GM12878 (cell line): ENCODE data around the gene KCNJ12. TPM values are rescaled to one million over a fixed set of nuclear protein-coding genes. Genes with fewer than 3 reads are reported as not detected.
"Not testable (repeated sequence)": the region's sequence is repeated elsewhere in the genome, so short reads cannot be mapped to it uniquely, and the experiment has no call there.

Source experiments
- ATAC-seq: fragments of 200-7000 bp; cut with Tn5 transposase; 3 replicates; pipeline ENCODE4 v1.9.1; 2020; ENCODE audit warnings: mild to moderate bottlenecking, moderate library complexity
- BruUV-seq: library from RNA; stranded (reverse); fragments of 400-500 nt; replicated peaks from 2 replicates; lab custom pipeline; 2021; lab: Mats Ljungman, UMichigan
- CTCF ChIA-PET: fragments of 300-600 bp; sonication (Branson Sonifier 250); formaldehyde crosslinking; extraction: SDS; loops from one replicate; lab custom pipeline; 2021; ENCODE audit warnings: inconsistent platforms; lab: Yijun Ruan, JAX
- POLR2A ChIA-PET: fragments of 350-600 bp; formaldehyde crosslinking; extraction: SDS; loops from one replicate; lab custom pipeline; 2021; ENCODE audit warnings: inconsistent platforms; lab: Charles Lee
- RAD21 ChIA-PET: fragments of 300-600 bp; sonication (Branson Sonifier 250); formaldehyde crosslinking; loops from one replicate; lab custom pipeline; 2023; ENCODE audit warnings: antibody characterized with exemption; ENCODE audit not compliant: unreplicated experiment; lab: Charles Lee
- SMC1A ChIA-PET: fragments of 300-600 bp; sonication (Branson Sonifier 250); formaldehyde crosslinking; loops from one replicate; lab custom pipeline; 2023; ENCODE audit not compliant: unreplicated experiment, uncharacterized antibody; lab: Charles Lee
- DNase-seq: peaks from one replicate; pipeline ENCODE4 v3.0.0-alpha.2; 2011; ENCODE audit warnings: low read depth, low spot score
- FAIRE-seq: peaks from 3 replicates; lab custom pipeline; 2011; peaks lifted over from hg19 to GRCh38; lab: Jason Lieb, UNC
- H2AFZ ChIP-seq: 2 replicates; pipeline ENCODE4 v1.6.0; 2011; ENCODE audit warnings: low read depth, low read length, control low read depth; ENCODE audit not compliant: control insufficient read depth
- H3K27ac ChIP-seq: 2 replicates; pipeline ENCODE4 v1.5.1; 2011; ENCODE audit warnings: control low read depth; ENCODE audit not compliant: control insufficient read depth, insufficient read depth
- H3K27me3 ChIP-seq, 2 experiments: replicated peaks in 1 of 2; 2 replicates each; pipeline versions ENCODE4 v1.6.0 to v1.6.1; 2011; ENCODE audit warnings: low read length in 1 of 2; ENCODE audit not compliant: control insufficient read depth in 2 of 2, insufficient read depth in 2 of 2
- H3K36me3 ChIP-seq, 2 experiments: 2 replicates each; pipeline ENCODE4 v1.5.1; 2011; ENCODE audit warnings: low read length in 1 of 2; ENCODE audit not compliant: control insufficient read depth in 2 of 2, insufficient read depth in 2 of 2
- H3K4me1 ChIP-seq: 2 replicates; pipeline ENCODE4 v1.6.1; 2011; ENCODE audit warnings: mild to moderate bottlenecking, low read length, moderate library complexity, mixed read lengths; ENCODE audit not compliant: control insufficient read depth, insufficient read depth
- H3K4me2 ChIP-seq: 2 replicates; pipeline ENCODE4 v1.6.0; 2011; ENCODE audit warnings: control low read depth; ENCODE audit not compliant: control insufficient read depth, insufficient read depth
- H3K4me3 ChIP-seq: fragments of 200-600 bp; sonication (generic); 2 replicates; pipeline ENCODE4 v1.5.1; 2016
- H3K79me2 ChIP-seq: 2 replicates; pipeline ENCODE4 v1.6.0; 2011; ENCODE audit warnings: low read length; ENCODE audit not compliant: control insufficient read depth, insufficient read depth
- H3K9ac ChIP-seq: 2 replicates; pipeline ENCODE4 v1.8.0; 2011; ENCODE audit warnings: low read length, control low read depth, mixed read lengths; ENCODE audit not compliant: control insufficient read depth, insufficient read depth
- H3K9me3 ChIP-seq: replicated peaks from 3 replicates; pipeline ENCODE4 v1.5.1; 2011; ENCODE audit warnings: mild to moderate bottlenecking, low read length; ENCODE audit not compliant: control insufficient read depth, insufficient read depth
- H4K20me1 ChIP-seq: 2 replicates; pipeline ENCODE4 v1.6.0; 2011; ENCODE audit not compliant: control insufficient read depth, insufficient read depth
- WGBS: methylation state at CpG from one replicate; pipeline ENCODE4 v1.1.6; 2016; ENCODE audit warnings: low lambda C conversion rate; ENCODE audit not compliant: insufficient replicate concordance, insufficient coverage; ENCODE audit errors: missing lambda C conversion rate; 5-methylcytosine and 5-hydroxymethylcytosine counted together
- in situ Hi-C: fragments of 300-500 bp; cut with MboI; formaldehyde crosslinking; loops from 9 replicates; pipeline ENCODE4 v1.14.3; 2018; ENCODE audit warnings: mixed read lengths
- intact Hi-C: fragments of 100-400 bp; cut with micrococcal nuclease; formaldehyde crosslinking; loops from one replicate; pipeline ENCODE4 v1.14.2; 2022; ENCODE audit not compliant: unreplicated experiment
- polyA plus RNA-seq, 11 experiments: library from polyadenylated mRNA; depleted of rRNA in 4 of 11; unstranded in 6 of 11; stranded (reverse) in 5 of 11; fragments of >200 nt; fragmentation: Nextera tagmentation in 4 of 11; fragmentation: Illumina TruSeq in 1 of 11; extraction: Ambion mirVana in 4 of 11; extraction: Trizol in 1 of 11; gene quantifications; 1 replicate in 1 of 11; 2 replicates in 10 of 11; pipeline versions ENCODE4 v1.2.1 to v1.2.3, GENCODE V29; 2011 to 2016; ENCODE audit warnings: inconsistent platforms in 2 of 11, missing spikeins in 2 of 11, low read depth in 1 of 11
- total RNA-seq, 4 experiments: library from RNA; depleted of rRNA in 3 of 4; stranded (reverse); fragments of >200 nt in 3 of 4; fragmentation: Illumina TruSeq in 1 of 4; extraction: Trizol in 1 of 4; gene quantifications; 2 replicates each; pipeline versions ENCODE4 v1.2.1 to v1.2.3, GENCODE V29; 2013 to 2021

The KCNJ12 gene
- total and polyA plus RNA-seq, 10 of the 15 experiments (the other 5 are each of a cell fraction or from before 2014, with no cell fraction given) = 0.04 to 0.21 (median 0.09) TPM; not detected in 3

DNA sequence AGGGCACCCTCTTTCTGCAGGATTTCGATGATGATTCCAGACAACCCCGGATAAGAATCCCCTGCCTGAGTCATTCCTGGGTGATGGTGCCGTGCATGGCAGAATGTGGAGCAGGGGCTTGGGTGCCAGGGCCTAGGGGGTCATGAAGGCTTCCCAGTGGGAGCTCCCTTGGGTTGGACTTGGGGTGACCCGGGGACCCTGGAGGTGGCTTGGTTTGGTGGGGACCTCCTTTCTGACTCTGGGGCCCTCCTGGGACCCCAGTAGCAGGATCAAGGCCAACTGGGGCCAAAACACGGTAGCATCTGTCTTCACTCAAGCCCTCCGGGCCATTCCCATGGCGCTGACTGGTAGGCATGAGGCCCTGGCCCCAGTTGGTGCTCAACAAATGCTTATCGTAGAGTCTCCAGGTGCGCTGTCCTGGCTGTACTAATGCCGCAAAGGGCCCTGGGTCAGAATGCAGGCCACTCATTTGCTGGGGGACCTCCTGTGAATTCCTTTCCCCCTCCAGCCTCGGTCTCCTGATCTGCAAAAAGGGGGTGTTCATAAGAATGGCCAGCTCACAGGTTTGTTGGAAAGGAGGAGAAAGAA lies 44.4 kb downstream of the KCNJ12 start:
- DNase-seq, intact Hi-C loops, SMC1A ChIA-PET, POLR2A ChIA-PET, H3K27me3 ChIP-seq, H4K20me1 ChIP-seq, FAIRE-seq, H3K4me2 ChIP-seq, H2AFZ ChIP-seq, H3K4me3 ChIP-seq, H3K36me3 ChIP-seq, ATAC-seq, BruUV-seq, H3K27ac ChIP-seq, H3K9me3 ChIP-seq, H3K4me1 ChIP-seq, RAD21 ChIA-PET, H3K79me2 ChIP-seq, H3K9ac ChIP-seq, CTCF ChIA-PET: not testable (repeated sequence)
- 22% methylated on average over 11 of the region's 11 CpGs for WGBS
- in situ Hi-C loops = loop anchor here (5.0 kb wide), 1 partner anchor 287 kb away; no protein-coding TSS in a partner anchor

- in situ Hi-C loops = loop anchor here (5.0 kb wide), 1 partner anchor 286 kb away; no protein-coding TSS in a partner anchor
- ATAC-seq, BruUV-seq, H3K4me3 ChIP-seq, FAIRE-seq, H2AFZ ChIP-seq, H3K4me1 ChIP-seq, DNase-seq, H3K79me2 ChIP-seq, H3K9ac ChIP-seq, H3K27ac ChIP-seq, CTCF ChIA-PET, POLR2A ChIA-PET, intact Hi-C loops, H3K4me2 ChIP-seq, RAD21 ChIA-PET, SMC1A ChIA-PET, H3K9me3 ChIP-seq, H3K27me3 ChIP-seq, H4K20me1 ChIP-seq, H3K36me3 ChIP-seq: not testable (repeated sequence)
- WGBS = 23% methylated on average over 20 of the region's 20 CpGs
Measured at GRCh38 chr17:21421421-21422310, 45.5 kb downstream of the KCNJ12 start.

DNA sequence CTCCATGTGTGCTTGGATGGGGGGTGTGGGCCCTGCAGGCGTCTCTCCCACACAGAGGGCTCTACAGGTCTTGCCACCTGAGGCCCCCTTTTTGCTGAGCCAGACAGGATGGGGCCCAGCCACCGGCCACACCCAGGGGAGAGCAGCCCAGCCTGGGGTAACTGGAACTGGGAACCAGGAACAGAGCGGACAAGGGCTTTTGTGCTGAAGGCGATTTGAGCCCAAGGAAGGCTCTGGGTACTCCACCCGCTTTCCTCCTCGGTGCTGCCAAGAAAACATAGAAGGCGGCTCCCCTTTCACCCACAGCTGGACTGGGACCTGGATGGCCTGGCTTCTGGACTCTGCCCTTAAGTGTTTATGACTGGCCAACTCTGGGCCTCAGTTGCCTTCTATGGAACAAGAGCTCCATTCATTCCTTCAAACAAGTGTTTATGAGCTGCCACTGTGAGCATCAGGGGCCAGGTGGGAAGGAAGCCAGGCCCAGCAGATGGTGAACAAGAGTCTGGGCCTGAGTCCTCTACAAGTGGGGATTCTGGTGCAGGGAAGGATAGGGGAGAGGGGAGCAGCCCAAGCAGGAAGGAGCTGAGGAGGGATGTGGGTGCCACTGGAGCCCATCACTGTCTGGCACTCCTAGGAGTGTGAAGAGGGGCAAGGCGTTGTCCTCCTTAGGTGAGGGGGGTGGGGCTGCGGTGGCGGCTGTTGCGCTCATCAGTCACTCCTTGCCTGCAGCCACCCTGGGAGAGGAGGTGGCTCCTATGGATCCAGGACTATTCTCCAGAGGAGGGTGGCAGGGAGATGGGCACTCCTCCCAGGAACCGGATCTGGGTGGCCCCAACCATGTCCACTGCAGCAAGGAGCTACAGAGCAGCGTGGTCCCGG lies 46.4 kb downstream of the KCNJ12 start:
- POLR2A ChIA-PET, H3K4me3 ChIP-seq, CTCF ChIA-PET, H3K4me2 ChIP-seq, H3K36me3 ChIP-seq, BruUV-seq, ATAC-seq, intact Hi-C loops, H4K20me1 ChIP-seq, H3K9me3 ChIP-seq, SMC1A ChIA-PET, H3K9ac ChIP-seq, H3K27me3 ChIP-seq, H3K4me1 ChIP-seq, H3K79me2 ChIP-seq, FAIRE-seq, H3K27ac ChIP-seq, RAD21 ChIA-PET, DNase-seq, H2AFZ ChIP-seq: not testable (repeated sequence)
- WGBS = 41% methylated on average over 11 of the region's 14 CpGs
- in situ Hi-C loops = loop anchor here (5.0 kb wide), 1 partner anchor 285 kb away; no protein-coding TSS in a partner anchor
